HepG2 (cell line): ENCODE measurements around the gene TCOF1. TPM values are rescaled to one million over a fixed set of nuclear protein-coding genes. Genes with fewer than 3 reads are reported as not detected.

Source experiments
- CREB1 ChIP-seq, 2 experiments: fragments of 450-650 bp in 1 of 2; IDR thresholded peaks; 2 replicates each; pipeline ENCODE4 v1.6.1; 2016 to 2017; ENCODE audit warnings: control low read depth in 1 of 2, mild to moderate bottlenecking in 1 of 2, missing compliant biosample characterization in 1 of 2, missing genetic modification characterization in 1 of 2
- CREM ChIP-seq, 2 experiments: sonication (generic) in 1 of 2; formaldehyde crosslinking in 1 of 2; IDR thresholded peaks; 2 replicates each; pipeline versions ENCODE4 v1.4.0 to v1.6.1; 2016 to 2020; ENCODE audit warnings: antibody characterized with exemption in 1 of 2, mild to moderate bottlenecking in 1 of 2, missing genetic modification reagents in 1 of 2
- DPF2 ChIP-seq: sonication (generic); formaldehyde crosslinking; IDR thresholded peaks from 2 replicates; pipeline ENCODE4 v1.4.0; 2020; ENCODE audit warnings: mild to moderate bottlenecking, low read depth, missing genetic modification reagents, borderline replicate concordance
- HMGXB4 ChIP-seq, 2 experiments: sonication (generic) in 1 of 2; formaldehyde crosslinking in 1 of 2; IDR thresholded peaks; 2 replicates each; pipeline versions ENCODE4 v1.4.0 to v1.6.1; 2018 to 2020; ENCODE audit warnings: missing genetic modification reagents in 2 of 2, borderline replicate concordance in 1 of 2, low read depth in 1 of 2, mild to moderate bottlenecking in 1 of 2, missing biosample characterization in 1 of 2
- HNRNPL ChIP-seq: fragments of 200-400 bp; formaldehyde crosslinking; IDR thresholded peaks from 2 replicates; pipeline ENCODE4 v1.6.1; 2017; ENCODE audit warnings: mild to moderate bottlenecking, low read depth, low read length
- NFYC ChIP-seq: IDR thresholded peaks from 2 replicates; pipeline ENCODE4 v1.6.1; 2016; ENCODE audit warnings: missing genetic modification reagents, missing compliant biosample characterization
- ZFX ChIP-seq: sonication (generic); formaldehyde crosslinking; IDR thresholded peaks from 2 replicates; pipeline ENCODE4 v1.4.0; 2020; ENCODE audit warnings: mild to moderate bottlenecking, low read depth, missing genetic modification reagents, moderate library complexity
- polyA plus RNA-seq, 8 experiments: library from polyadenylated mRNA; depleted of rRNA in 3 of 8; stranded (reverse) in 7 of 8; unstranded in 1 of 8; fragments of >200 nt; fragmentation: Illumina TruSeq in 4 of 8; extraction: Trizol in 4 of 8; gene quantifications; 2 replicates each; pipeline versions ENCODE4 v1.2.1 to v1.2.3, GENCODE V29; 2011 to 2016; ENCODE audit warnings: low read depth in 4 of 8, missing spikeins in 1 of 8, mixed read lengths in 1 of 8; ENCODE audit not compliant: insufficient read depth in 1 of 8
- total RNA-seq, 5 experiments: library from RNA; depleted of rRNA; stranded (reverse); fragments of >200 nt; fragmentation: Illumina TruSeq; extraction: Trizol; gene quantifications; 2 replicates each; pipeline ENCODE4 v1.2.3, GENCODE V29; 2016; ENCODE audit warnings: low read depth in 1 of 5
- TF ChIP-seq, protein P1 (sequence below): sonication (generic); formaldehyde crosslinking; IDR thresholded peaks from 2 replicates; pipeline ENCODE4 v1.4.0; 2020; ENCODE audit warnings: missing genetic modification reagents

TCOF1 gene
- total and polyA plus RNA-seq, 2 of the 13 experiments (the other 11 are each of a cell fraction or from before 2014, with no cell fraction given): 10.1 to 41.6 TPM

- TF ChIP-seq, protein P1, sequence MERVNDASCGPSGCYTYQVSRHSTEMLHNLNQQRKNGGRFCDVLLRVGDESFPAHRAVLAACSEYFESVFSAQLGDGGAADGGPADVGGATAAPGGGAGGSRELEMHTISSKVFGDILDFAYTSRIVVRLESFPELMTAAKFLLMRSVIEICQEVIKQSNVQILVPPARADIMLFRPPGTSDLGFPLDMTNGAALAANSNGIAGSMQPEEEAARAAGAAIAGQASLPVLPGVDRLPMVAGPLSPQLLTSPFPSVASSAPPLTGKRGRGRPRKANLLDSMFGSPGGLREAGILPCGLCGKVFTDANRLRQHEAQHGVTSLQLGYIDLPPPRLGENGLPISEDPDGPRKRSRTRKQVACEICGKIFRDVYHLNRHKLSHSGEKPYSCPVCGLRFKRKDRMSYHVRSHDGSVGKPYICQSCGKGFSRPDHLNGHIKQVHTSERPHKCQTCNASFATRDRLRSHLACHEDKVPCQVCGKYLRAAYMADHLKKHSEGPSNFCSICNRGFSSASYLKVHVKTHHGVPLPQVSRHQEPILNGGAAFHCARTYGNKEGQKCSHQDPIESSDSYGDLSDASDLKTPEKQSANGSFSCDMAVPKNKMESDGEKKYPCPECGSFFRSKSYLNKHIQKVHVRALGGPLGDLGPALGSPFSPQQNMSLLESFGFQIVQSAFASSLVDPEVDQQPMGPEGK (CRISPR knock-in tag): no peak
- TF ChIP-seq NFYC (CRISPR knock-in tag): peak; percentile 82
- TF ChIP-seq DPF2 (CRISPR knock-in tag): no peak
- TF ChIP-seq HNRNPL: no peak
- 0 out of 4 replicates have a peak, but pooled peaks of 1 of the 2 experiments have one; percentile 14 for TF ChIP-seq HMGXB4 (CRISPR knock-in tag; IDR thresholded peaks at IDR 0.05; ENCODE audit: borderline replicate concordance in 1 of 2, low read depth in 1 of 2)
- peak; percentile 89 for TF ChIP-seq CREB1 (IDR thresholded peaks at IDR 0.05)
- peak; percentile 93 for TF ChIP-seq CREB1 (CRISPR knock-in tag; IDR thresholded peaks at IDR 0.05)
- peak; percentile 86; the same call in 1 of the 2 replicates for TF ChIP-seq CREM (IDR thresholded peaks at IDR 0.05)
- no peak for TF ChIP-seq CREM (CRISPR knock-in tag; IDR thresholded peaks at IDR 0.05)
- TF ChIP-seq ZFX (CRISPR knock-in tag): no peak
Measured at GRCh38 chr5:150409638-150410523, 52.4 kb downstream of the TCOF1 start (continued).
